NCI-H748 (cell line): ENCODE data around the gene THSD1.
"Not testable (repeated sequence)": the region's sequence is repeated elsewhere in the genome, so short reads cannot be mapped to it uniquely, and the experiment has no call there.

ENCODE experiments used
- DNase-seq: peaks from one replicate; lab custom pipeline; 2025; ENCODE audit not compliant: unreplicated experiment; lab: John Stamatoyannopoulos, UW

Gene THSD1

GRCh38 chr13:52356327-52356726 is 49.6 kb downstream of the THSD1 start:
- no peak for DNase-seq

- DNase-seq = no peak
Measured at GRCh38 chr13:52353193-52353592, 52.8 kb downstream of the THSD1 start.

GRCh38 chr13:52348983-52349780 is 56.8 kb downstream of the THSD1 start:
- no peak for DNase-seq

GRCh38 chr13:52348071-52348470 is 57.9 kb downstream of the THSD1 start:
- DNase-seq = no peak

- no peak for DNase-seq
Measured at GRCh38 chr13:52345631-52346251, 60.2 kb downstream of the THSD1 start.

GRCh38 chr13:52345048-52345447 is 60.9 kb downstream of the THSD1 start:
- no peak for DNase-seq

GRCh38 chr13:52344108-52344507 is 61.9 kb downstream of the THSD1 start:
- no peak for DNase-seq

GRCh38 chr13:52342203-52342602 is 63.8 kb downstream of the THSD1 start:
- DNase-seq = not testable (repeated sequence)

GRCh38 chr13:52337828-52338455 is 68.0 kb downstream of the THSD1 start:
- DNase-seq = not testable (repeated sequence)

- not testable (repeated sequence) for DNase-seq
Measured at GRCh38 chr13:52334107-52334506, 71.9 kb downstream of the THSD1 start.

GRCh38 chr13:52331844-52332243 is 74.1 kb downstream of the THSD1 start:
- DNase-seq = not testable (repeated sequence)
